CMK (cell line): Measurements from ENCODE around the gene CMIP.
"Not testable (repeated sequence)": the region's sequence is repeated elsewhere in the genome, so short reads cannot be mapped to it uniquely, and the experiment has no call there.

Experiments used
- DNase-seq: peaks from one replicate; pipeline ENCODE4 v3.0.0-alpha.2; 2010; ENCODE audit warnings: low read depth

The CMIP gene

DNA sequence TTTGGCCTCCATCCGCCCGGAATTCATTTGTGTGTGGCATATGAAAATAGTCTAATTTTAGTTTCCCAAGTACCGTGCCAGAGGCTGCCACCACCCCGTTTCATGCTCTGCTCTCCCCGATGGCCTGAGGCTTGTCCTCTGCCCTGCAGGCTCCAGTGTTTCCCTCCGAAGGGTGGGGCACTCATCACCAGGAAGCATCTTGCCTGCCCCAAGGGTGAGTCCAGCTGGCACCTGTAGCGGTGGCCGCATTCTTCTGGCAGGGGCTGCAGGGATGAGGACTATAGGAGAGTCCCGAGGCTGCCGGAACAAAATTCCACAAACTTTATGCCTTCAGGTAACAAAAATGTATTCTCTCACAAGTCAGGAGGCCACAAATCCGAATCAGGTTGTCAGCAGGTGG, 23.1 kb upstream of the CMIP start:
- DNase-seq: no peak

DNA sequence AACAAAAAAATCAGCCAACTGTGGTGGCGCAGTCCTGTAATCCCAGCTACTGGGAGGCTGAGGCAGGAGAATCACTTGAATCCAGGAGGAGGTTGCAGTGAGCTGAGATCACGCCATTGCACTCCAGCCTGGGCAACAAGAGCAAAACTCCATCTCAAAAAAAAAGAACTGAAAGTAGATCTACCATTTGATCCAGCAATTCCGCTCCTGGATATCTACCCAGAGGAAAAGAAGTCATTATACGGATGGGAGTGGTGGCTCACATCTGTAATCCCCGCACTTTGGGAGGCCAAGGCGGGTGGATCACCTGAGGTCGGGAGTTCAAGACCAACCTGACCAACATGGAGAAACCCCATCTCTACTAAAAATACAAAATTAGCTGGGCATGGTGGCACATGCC, 22.5 kb upstream of the CMIP start:
- not testable (repeated sequence) for DNase-seq

DNA sequence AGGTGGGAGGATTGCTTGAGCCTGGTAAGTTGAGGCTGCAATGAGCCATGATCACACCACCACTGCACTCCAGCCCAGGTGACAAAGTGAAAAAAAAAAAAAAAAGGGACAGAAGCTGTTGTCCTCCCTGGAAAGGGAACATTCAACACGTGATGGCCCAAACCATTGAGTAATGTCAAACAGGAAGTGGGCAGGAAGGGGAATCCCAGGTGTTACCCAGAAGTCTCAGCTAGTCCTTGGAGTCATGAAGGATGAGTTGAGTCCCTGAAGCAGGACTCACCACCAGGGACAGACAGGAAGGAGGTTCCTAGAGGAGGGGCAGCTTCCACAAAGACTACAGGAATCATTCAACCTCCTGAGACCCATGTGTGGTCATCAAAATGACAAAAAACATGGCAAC, 19.8 kb upstream of the CMIP start:
- DNase-seq: no peak

GRCh38 chr16:81427219-81427618, 17.4 kb upstream of the CMIP start:
- no peak for DNase-seq

DNA sequence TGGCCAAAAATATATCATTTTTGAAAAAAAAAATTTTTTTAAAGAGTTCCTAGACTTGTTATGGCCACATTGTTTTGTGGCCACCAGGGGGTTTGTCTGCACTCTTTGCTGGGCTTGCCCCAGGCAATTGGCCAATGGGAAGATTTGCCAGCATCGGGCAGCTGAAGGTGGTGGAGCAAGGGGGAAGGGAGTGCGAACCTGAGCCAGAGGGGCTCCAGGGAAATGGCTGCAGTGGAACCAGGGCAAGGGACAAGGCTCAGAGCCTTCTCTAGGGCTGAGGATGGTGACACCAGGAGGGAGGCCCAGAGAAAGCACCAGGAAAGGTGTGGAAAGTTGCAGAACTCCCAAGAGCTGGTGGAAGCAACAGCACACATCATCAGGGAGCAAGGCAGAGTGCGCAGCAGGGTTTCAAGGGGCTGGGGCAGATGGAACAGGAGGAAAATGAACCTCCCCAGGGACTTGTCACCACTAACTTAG, 15.5 kb upstream of the CMIP start:
- DNase-seq: no peak

DNA sequence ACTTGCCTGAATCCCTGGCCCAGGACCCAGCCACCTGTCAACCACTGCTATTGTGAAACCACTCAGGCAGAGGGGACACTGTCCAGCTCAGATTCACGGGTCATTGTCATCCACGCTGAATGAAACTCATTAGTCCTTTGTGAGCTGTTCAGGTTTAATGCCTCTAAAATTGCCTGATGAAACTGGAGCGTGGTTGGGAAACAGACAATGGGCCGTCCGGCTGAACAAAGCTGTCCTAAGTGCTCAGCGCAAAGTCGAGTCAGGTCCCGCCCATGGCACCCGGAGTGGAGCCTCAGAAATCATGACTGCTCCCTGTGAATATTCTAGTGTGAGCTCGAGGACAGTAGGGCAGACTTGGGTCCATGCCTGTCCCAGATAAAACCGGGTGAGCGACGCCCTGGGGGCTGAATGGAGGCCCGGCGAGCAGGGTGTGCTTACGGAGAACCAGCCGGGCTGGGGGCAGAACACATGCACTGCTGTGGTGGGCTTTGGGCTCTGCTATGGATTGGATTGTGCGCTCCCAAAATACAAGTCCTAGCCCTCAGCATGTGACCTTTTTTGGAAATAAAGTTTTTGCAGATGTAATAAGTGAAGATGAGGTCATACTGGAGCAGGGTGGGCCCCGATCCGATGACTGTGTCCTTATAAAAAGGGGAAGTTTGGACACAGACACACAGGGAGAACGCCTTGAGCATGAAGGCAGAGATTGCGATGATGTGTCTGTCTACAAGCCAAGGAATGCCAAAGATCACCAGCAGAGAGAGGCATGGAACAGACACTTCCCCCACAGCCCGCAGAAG, 12.9 kb upstream of the CMIP start:
- DNase-seq: no peak

- no peak for DNase-seq
These were observed 11.6 kb upstream of the CMIP start for GRCh38 chr16:81432937-81433557.

DNA sequence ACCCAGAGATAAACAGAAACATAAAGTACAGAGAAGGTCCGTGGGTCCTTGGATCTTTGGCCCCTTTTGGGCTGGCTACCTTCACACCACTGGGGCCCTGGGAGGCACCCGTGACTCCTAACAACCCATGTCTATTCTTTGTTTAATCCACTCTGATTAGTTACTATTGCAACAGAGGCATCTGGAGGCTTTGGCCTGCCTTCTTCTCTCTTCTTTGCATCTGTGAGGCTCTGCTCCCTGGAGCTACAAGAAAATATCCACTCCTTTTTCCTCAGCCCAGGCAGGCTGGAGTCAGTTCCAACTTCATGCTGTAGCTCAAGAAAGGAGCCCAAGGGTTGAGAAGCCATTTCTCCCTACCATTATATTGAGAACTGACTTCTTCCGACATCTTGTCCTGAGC, 9.5 kb upstream of the CMIP start:
- DNase-seq: no peak

- no peak for DNase-seq
These were observed 9.0 kb upstream of the CMIP start for GRCh38 chr16:81435567-81435966.

GRCh38 chr16:81436386-81436785, 8.2 kb upstream of the CMIP start:
- no peak for DNase-seq

DNA sequence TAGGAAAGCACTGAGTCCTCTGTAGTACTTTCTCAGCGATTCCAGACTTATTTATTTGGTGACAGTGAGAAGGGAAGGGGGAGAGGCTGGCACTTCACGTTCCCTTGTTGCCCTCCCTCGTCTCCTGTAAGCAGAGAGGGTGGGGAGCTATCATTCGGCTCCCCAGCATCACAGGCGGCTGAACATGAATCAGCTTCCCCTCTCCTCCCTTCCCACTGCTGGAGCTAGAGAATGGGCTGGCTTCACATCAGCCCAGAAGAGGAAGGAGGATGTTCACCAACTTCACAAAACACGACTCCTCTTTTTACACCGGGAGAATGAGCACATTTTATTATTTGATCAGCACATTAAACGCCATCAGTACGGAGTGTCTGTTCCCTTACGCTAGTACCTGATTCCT, 6.7 kb upstream of the CMIP start:
- no peak for DNase-seq

DNA sequence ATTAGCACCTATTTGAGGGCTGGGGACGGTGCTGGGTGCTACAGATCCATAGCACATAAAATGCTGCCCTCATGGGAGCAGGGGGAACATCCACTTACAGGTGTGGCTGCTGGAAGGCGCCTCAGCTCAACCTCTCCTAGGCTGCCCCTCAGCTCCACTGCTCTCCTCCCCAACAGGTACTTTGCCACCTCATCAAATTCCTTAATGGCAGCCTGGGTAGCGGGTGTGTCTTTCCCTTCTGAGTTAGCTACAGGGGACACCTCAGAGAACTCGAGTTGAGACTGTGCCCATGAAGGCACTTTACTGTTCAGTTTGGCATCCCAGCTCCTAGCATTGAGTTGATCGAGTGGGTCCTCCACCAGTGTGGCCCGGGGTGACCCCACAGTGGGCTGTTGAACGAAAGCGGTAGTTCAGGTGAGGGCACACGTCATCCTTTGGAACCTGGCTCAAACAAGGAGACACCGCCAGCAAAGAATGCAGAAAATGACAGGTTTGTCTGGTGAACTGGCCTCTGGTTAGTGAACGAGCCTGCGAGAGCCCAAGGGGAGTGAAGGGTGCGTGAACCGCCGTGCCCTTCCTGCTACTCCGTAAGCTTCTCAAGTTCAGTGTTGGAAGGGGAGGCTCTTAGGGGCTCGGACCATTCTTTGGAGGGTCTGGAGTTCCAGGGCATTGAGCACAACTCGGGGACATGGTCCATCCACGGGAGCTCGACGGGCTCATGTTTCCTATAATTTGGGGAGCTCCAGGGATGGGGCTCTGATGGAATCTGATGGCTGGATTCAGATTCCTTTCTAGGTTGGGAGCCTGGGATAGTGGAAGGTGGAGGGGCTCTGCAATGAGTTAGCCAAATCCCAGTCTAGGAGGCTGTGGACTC, 3.5 kb upstream of the CMIP start:
- no peak for DNase-seq

- DNase-seq: no peak
These were observed 2.2 kb upstream of the CMIP start for GRCh38 chr16:81442220-81442915.

- DNase-seq: no peak
These were observed 1.5 kb upstream of the CMIP start for GRCh38 chr16:81442916-81443687.

DNA sequence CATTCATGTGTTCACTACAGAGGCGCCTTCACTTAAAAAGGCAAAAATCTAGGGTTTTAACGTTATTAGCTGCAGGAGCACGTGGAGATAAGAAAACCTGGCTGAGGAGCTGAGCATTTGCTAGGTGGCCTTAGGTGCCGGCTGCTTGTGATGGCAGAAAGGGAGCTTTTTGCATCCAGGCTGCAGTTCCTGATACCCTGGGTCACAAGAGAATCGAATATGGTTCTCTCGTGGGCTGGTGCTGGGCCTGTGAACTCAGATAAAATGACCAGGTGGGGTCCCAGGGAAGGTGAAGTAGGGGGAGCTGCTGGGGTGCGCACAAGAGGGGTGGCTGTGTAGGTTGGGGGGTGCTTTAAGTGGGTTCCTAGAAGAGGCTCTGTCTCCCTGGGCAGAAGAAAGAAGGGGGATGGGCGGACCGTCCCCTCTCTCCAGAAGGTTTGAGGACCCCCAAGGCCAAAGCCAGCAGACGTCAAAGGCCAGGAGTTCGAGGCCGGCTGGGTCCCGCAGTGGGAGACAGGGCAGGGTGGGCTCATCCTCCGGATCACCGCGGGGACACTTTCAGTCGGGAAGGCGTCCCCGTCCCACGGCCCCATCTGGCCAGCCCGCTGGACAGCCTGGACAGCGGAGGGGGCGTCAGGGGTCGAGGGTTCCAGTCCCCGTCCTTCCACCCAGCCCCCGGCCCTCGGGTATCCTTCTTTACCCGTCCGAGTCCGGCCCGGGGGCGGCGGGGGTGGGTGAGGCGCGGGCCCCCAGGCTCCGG, 740 bp upstream of the CMIP start:
- no peak for DNase-seq

GRCh38 chr16:81445143-81445961, 744 bp downstream of the CMIP start:
- DNase-seq: no peak

DNA sequence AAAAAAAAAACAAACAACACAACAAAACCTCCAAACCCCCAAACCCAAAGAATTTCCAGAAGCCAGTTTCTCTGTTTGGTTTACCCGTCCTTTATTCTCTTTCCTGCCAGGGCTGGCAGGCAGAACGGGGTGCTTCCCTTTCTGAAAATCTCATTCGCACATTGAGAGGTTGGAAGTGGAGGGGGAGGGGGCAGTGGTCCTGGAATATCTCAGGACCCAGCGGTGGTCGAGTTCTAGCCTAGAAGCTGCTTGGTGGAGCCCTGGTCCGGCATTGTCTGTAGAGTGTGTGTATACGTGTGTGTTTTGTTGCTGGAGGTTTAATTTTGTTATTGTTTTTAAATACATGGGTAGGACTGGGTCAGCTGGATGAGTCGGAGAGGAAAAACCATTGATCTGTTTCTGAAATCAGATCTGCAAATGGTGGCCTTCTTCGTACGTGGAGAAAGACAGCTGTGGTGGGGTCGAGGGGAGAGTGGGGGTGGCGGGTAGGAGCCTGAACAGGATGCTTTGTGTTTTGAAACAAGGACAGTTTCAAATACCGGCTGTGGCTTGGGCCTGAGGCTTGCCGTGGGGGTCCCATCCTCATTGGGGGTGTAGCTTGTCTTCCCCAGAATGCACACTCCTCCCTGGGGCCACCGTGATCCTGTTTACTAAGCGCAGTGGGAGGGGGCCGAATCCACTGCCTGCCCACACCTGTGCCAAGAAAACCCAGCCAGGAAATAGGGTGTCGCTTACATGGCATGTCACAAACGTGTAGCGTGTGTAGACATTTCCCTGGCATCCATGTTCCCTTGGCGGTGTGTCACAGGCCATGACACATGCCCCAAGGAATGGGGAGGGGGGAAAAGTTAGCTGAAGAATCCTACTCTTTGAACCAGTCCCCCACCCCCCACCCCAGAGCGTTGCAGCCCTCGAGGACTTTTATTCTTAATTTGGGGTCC, 1.6 kb downstream of the CMIP start:
- DNase-seq: no peak

DNA sequence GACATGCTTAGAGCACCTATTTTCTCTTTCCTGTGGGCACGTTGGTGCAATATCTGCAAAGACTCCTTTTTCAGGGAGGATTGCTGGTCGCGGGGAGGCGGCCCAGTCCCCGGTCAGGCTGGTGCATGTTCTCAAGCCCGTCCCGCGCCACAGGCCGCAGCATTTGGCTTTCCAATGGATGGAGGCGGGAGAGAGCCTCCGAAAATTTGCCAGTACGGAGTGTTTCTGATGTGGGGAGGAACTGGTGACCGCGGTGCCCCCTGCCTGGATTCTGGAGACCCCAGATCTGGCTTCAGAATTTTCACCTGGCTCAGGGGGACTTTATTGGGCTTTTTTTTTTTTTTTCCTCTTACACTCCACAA, 2.3 kb downstream of the CMIP start:
- DNase-seq: no peak
